Measurements from ENCODE around the gene DAND5. TPM values are rescaled to one million over a fixed set of nuclear protein-coding genes. Genes with fewer than 3 reads are reported as not detected.

Gene DAND5
- total and polyA plus RNA-seq, 2 of the 13 experiments (the other 11 are each of a cell fraction or from before 2014, with no cell fraction given) = 0.04 TPM; not detected in 1

GRCh38 chr19:13012690-13013608 lies 43.6 kb downstream of the DAND5 start (continued):
- TF ChIP-seq AKAP8 (CRISPR knock-in tag; IDR thresholded peaks at IDR 0.05) (0 out of 2 replicates have a peak, but pooled peaks have one; percentile 48), BATF2 (CRISPR knock-in tag; IDR thresholded peaks at IDR 0.05) (no peak), ZNF24 (IDR thresholded peaks at IDR 0.05) (no peak), ZNF574 (CRISPR knock-in tag; IDR thresholded peaks at IDR 0.05) (peak; percentile 68), HNRNPK (IDR thresholded peaks at IDR 0.05; ENCODE audit: low read depth, low read length, poor library complexity, severe bottlenecking) (no peak), KAT8 (CRISPR knock-in tag; IDR thresholded peaks at IDR 0.05) (peak; percentile 17; the same call in 1 of the 2 replicates), TRIM24 (CRISPR knock-in tag; IDR thresholded peaks at IDR 0.05) (no peak), DNMT1 (CRISPR knock-in tag; IDR thresholded peaks at IDR 0.05) (no peak), KDM3A (CRISPR knock-in tag; IDR thresholded peaks at IDR 0.05; ENCODE audit: low read depth) (no peak), ZNF710 (CRISPR knock-in tag; IDR thresholded peaks at IDR 0.05; ENCODE audit: borderline replicate concordance) (peak; percentile 62; the same call in 1 of the 2 replicates), THAP11 (CRISPR knock-in tag; IDR thresholded peaks at IDR 0.05) (0 out of 2 replicates have a peak, but pooled peaks have one; percentile 21), MTF1 (CRISPR knock-in tag; IDR thresholded peaks at IDR 0.05) (no peak), FOXO1 (CRISPR knock-in tag; IDR thresholded peaks at IDR 0.05) (no peak; the same call in 1 of the 2 replicates), ONECUT2 (CRISPR knock-in tag; IDR thresholded peaks at IDR 0.05) (no peak), PLRG1 (conservative IDR thresholded peaks at IDR 0.05) (no peak), ZNF770 (CRISPR knock-in tag; IDR thresholded peaks at IDR 0.05) (no peak), HBP1 (CRISPR knock-in tag; IDR thresholded peaks at IDR 0.05; ENCODE audit: low read depth) (no peak)

All from HepG2 (cell line).